H7 (cell line): ENCODE data around the gene TTC13. TPM values are rescaled to one million over a fixed set of nuclear protein-coding genes. Genes with fewer than 3 reads are reported as not detected.
A peak's percentile ranks its signal among the peaks of the same experiment; 100 is the strongest.
"Not testable (repeated sequence)": the region's sequence is repeated elsewhere in the genome, so short reads cannot be mapped to it uniquely, and the experiment has no call there.

Experiments used
- DNase-seq: peaks from one replicate; pipeline ENCODE4 v3.0.0; 2012
- H3K27me3 ChIP-seq: 2 replicates; pipeline ENCODE4 v1.6.0; 2011; ENCODE audit warnings: mild to moderate bottlenecking, low read length; ENCODE audit not compliant: control insufficient read depth, insufficient read depth
- H3K36me3 ChIP-seq: replicated peaks from 2 replicates; pipeline ENCODE4 v1.5.1; 2011; ENCODE audit warnings: low read length; ENCODE audit not compliant: control insufficient read depth, insufficient read depth
- H3K4me3 ChIP-seq: 2 replicates; pipeline ENCODE4 v1.5.1; 2011; ENCODE audit warnings: low read depth, mild to moderate bottlenecking, control low read depth, low read length, moderate library complexity; ENCODE audit not compliant: insufficient read depth
- total RNA-seq: library from RNA; depleted of rRNA; stranded (reverse); fragments of >200 nt; shearing (Covaris generic); gene quantifications from 2 replicates; pipeline ENCODE4 v1.2.3, GENCODE V29; 2014

The TTC13 gene
- total RNA-seq, 1 experiment from 2014 or later: 7.3 TPM

- DNase-seq: no peak
- H3K36me3 ChIP-seq: no peaks in the 10 kb centered on the region
- H3K4me3 ChIP-seq: no peak overlapping the region
- H3K27me3 ChIP-seq: 0 out of 2 replicates have a peak, but pooled peaks cover 1% of the 10 kb centered on the region
Observed at GRCh38 chr1:231011360-231011759, 32.7 kb upstream of the TTC13 start.

- not testable (repeated sequence) for H3K27me3 ChIP-seq, H3K4me3 ChIP-seq, H3K36me3 ChIP-seq, DNase-seq
Observed at GRCh38 chr1:231007535-231007934, 28.9 kb upstream of the TTC13 start.

GRCh38 chr1:231001892-231002291 lies 23.2 kb upstream of the TTC13 start:
- DNase-seq: no peak
- H3K4me3 ChIP-seq: no peak overlapping the region
- no peaks in the 10 kb centered on the region for H3K27me3 ChIP-seq
- no peaks in the 10 kb centered on the region; the same call in 1 of the 2 replicates for H3K36me3 ChIP-seq

GRCh38 chr1:231000639-231001038 lies 22.0 kb upstream of the TTC13 start:
- no peak overlapping the region for H3K4me3 ChIP-seq
- H3K27me3 ChIP-seq: no peaks in the 10 kb centered on the region
- no peak for DNase-seq
- no peaks in the 10 kb centered on the region; the same call in 1 of the 2 replicates for H3K36me3 ChIP-seq

GRCh38 chr1:231000201-231000600 lies 21.5 kb upstream of the TTC13 start:
- Histone ChIP-seq H3K4me3 (no peak overlapping the region), H3K27me3 (no peaks in the 10 kb centered on the region), H3K36me3 (no peaks in the 10 kb centered on the region; the same call in 1 of the 2 replicates)
- DNase-seq: no peak

- H3K27me3 ChIP-seq: no peaks in the 10 kb centered on the region
- no peak for DNase-seq
Observed at GRCh38 chr1:230994860-230995259, 16.2 kb upstream of the TTC13 start.

GRCh38 chr1:230992100-230992774 lies 13.6 kb upstream of the TTC13 start:
- no peak overlapping the region for H3K4me3 ChIP-seq
- H3K27me3 ChIP-seq: peaks cover 5% of the 10 kb centered on the region
- no peaks in the 10 kb centered on the region; the same call in 1 of the 2 replicates for H3K36me3 ChIP-seq
- no peak for DNase-seq

More at GRCh38 chr1:230994860-230995259, 16.2 kb upstream of the TTC13 start:
- H3K36me3 ChIP-seq: no peaks in the 10 kb centered on the region; the same call in 1 of the 2 replicates
- H3K4me3 ChIP-seq: no peak overlapping the region

- Histone ChIP-seq H3K4me3 (no peak overlapping the region), H3K36me3 (no peaks in the 10 kb centered on the region), H3K27me3 (peaks cover 48% of the 10 kb centered on the region)
- no peak for DNase-seq
Observed at GRCh38 chr1:230987448-230987847, 8.8 kb upstream of the TTC13 start.

- H3K36me3 ChIP-seq: no peaks in the 10 kb centered on the region
- peaks cover 53% of the 10 kb centered on the region for H3K27me3 ChIP-seq
- DNase-seq: no peak
- no peak overlapping the region for H3K4me3 ChIP-seq
Observed at GRCh38 chr1:230986976-230987375, 8.3 kb upstream of the TTC13 start.

- Histone ChIP-seq H3K4me3 (no peak overlapping the region), H3K36me3 (no peaks in the 10 kb centered on the region), H3K27me3 (peaks cover 62% of the 10 kb centered on the region)
- no peak for DNase-seq
Observed at GRCh38 chr1:230985711-230986110, 7.0 kb upstream of the TTC13 start.

- peaks cover 67% of the 10 kb centered on the region for H3K27me3 ChIP-seq
- H3K36me3 ChIP-seq, H3K4me3 ChIP-seq: not testable (repeated sequence)
- DNase-seq: peak; percentile 17
Observed at GRCh38 chr1:230984622-230985515, 6.2 kb upstream of the TTC13 start.

GRCh38 chr1:230983811-230984210 lies 5.2 kb upstream of the TTC13 start:
- Histone ChIP-seq H3K4me3 (no peak overlapping the region), H3K27me3 (peaks cover 73% of the 10 kb centered on the region), H3K36me3 (no peaks in the 10 kb centered on the region)
- no peak for DNase-seq

GRCh38 chr1:230982696-230983095 lies 4.0 kb upstream of the TTC13 start:
- peaks cover 77% of the 10 kb centered on the region for H3K27me3 ChIP-seq

GRCh38 chr1:230979952-230980351 lies 1.3 kb upstream of the TTC13 start:
- Histone ChIP-seq H3K27me3 (peaks cover 52% of the 10 kb centered on the region), H3K36me3 (no peaks in the 10 kb centered on the region), H3K4me3 (no peak overlapping the region)
- DNase-seq: no peak

More at GRCh38 chr1:230982696-230983095, 4.0 kb upstream of the TTC13 start:
- DNase-seq: no peak
- Histone ChIP-seq H3K36me3 (no peaks in the 10 kb centered on the region), H3K4me3 (no peak overlapping the region)

GRCh38 chr1:230979389-230979716 lies 692 bp upstream of the TTC13 start:
- no peaks in the 10 kb centered on the region for H3K36me3 ChIP-seq
- DNase-seq: no peak
- H3K27me3 ChIP-seq: peaks cover 49% of the 10 kb centered on the region
- H3K4me3 ChIP-seq: peak overlapping the region; percentile 76
